Measurements from ENCODE around the gene IL18BP.

IL18BP gene

DNA sequence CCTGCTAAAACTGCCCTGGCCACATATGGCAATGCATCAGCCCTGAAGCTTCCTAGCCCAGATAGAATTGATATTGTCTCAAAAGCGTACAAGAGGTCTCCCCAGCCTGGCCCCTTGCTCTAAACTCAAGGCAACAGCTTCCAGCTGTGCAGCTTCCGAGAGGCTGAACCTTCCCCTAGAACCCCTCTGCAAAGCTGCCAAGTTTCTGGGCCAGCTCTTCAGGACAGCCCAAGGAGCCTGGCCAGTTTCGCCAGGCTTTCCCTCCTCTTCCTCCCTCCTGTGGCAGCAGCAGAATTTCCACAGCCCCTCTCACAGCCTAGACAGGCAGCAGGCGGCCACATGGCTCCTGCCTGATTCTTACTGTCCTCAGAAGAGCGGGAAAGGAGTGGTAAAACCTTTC is 47.1 kb downstream of the IL18BP start:
- DNase-seq (ENCODE audit: low read depth in 2 of 2) = no peak

DNA sequence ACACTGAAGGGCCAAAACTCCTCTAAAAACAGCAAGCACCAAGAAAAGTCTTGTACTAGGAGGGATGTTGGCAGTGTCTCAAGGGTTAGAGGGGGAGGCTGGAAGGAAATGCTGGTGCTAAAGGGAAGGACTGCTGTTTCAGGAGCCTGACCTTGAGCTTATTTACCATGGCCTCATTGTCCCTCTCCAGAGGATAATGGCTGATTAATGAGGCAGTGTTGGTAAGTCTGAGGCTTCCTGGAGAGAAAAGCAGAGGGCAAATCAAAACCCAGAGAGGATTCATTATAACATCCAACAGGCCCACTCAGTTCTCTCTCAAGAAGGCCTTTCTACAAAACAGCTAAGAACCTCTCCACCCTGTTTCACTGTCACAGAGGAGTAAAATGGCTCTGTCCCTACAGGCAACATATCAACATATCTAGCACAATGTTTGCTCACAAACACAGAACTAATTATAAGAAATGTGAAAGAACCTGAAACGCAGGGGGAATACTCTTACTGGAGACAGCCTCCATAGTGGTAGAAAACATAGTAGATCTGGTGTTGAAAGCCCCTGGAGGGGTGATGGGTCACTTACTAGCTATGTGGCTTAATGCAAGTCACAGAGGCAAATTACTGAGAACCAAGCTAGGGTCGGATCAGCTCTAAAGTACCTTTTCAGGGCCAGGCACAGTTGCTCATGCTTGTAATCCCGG is 50.2 kb downstream of the IL18BP start:
- no peak for DNase-seq (ENCODE audit: low read depth in 2 of 2)

Measured in stimulated activated CD8-positive, alpha-beta memory T cell treated with anti-CD3 and anti-CD28 coated beads, Interleukin-7, amount 100 ng/mL, for 4 hours (primary cell).